Cardiac muscle cell (in vitro differentiated cells and primary cell): ENCODE data around the gene SLC24A5. TPM values are rescaled to one million over a fixed set of nuclear protein-coding genes. Genes with fewer than 3 reads are reported as not detected.

ENCODE experiments used
- DNase-seq, 2 donors: peaks; one replicate each; pipeline versions ENCODE4 v3.0.0 to v3.0.0-alpha.2; 2010 to 2017; ENCODE audit warnings: low read depth in 1 of 2, low spot score in 1 of 2
- H3K27ac ChIP-seq: fragments of 200-600 bp; sonication (generic); 2 replicates; pipeline ENCODE4 v1.5.1; 2016
- H3K27me3 ChIP-seq: fragments of 200-600 bp; sonication (generic); 2 replicates; pipeline ENCODE4 v1.6.0; 2016; ENCODE audit warnings: control low read depth
- H3K36me3 ChIP-seq: fragments of 200-600 bp; sonication (generic); 2 replicates; pipeline ENCODE4 v1.5.1; 2016; ENCODE audit warnings: control low read depth
- H3K4me1 ChIP-seq: fragments of 200-600 bp; sonication (generic); 2 replicates; pipeline ENCODE4 v1.8.1; 2017; ENCODE audit warnings: low read depth, mild to moderate bottlenecking, mixed run types
- H3K4me3 ChIP-seq: fragments of 200-600 bp; sonication (generic); 2 replicates; pipeline ENCODE4 v1.5.1; 2016; ENCODE audit warnings: mild to moderate bottlenecking
- H3K9me3 ChIP-seq: fragments of 200-600 bp; sonication (generic); 2 replicates; pipeline ENCODE4 v1.5.1; 2017; ENCODE audit warnings: low read depth, mild to moderate bottlenecking, control low read depth
- CTCF ChIP-seq: IDR thresholded peaks from 2 replicates; pipeline ENCODE4 v1.5.1; 2012; ENCODE audit warnings: low read depth, mild to moderate bottlenecking, low read length
- polyA plus RNA-seq: library from polyadenylated mRNA; unstranded; fragments of >200 nt; fragmentation: Nextera tagmentation; extraction: Ambion mirVana; gene quantifications from 2 replicates; pipeline ENCODE4 v1.2.1, GENCODE V29; 2016
- total RNA-seq: library from RNA; depleted of rRNA; stranded (reverse); fragments of >200 nt; gene quantifications from 2 replicates; pipeline ENCODE4 v1.2.3, GENCODE V29; 2016

The SLC24A5 gene
- total RNA-seq (not detected in 2 replicates), polyA plus RNA-seq (0.05 TPM in 1 of 2 replicates, not detected in the other)

- no peak within 1 kb of the TSS for H3K27ac ChIP-seq
- no peak within 1 kb of the TSS for H3K4me3 ChIP-seq
- H3K36me3 ChIP-seq = no peaks in the 10 kb centered on the region
- H3K9me3 ChIP-seq = no peaks in the 10 kb centered on the region
- no peaks in the 10 kb centered on the region for H3K4me1 ChIP-seq
- no peak for DNase-seq
- TF ChIP-seq CTCF = no peak
- no peaks in the 10 kb centered on the region for H3K27me3 ChIP-seq
Observed at GRCh38 chr15:48120745-48121144, at the start of gene SLC24A5. SLC24A5 (plus strand) TSS chr15:48120990; CDS start chr15:48121045, 55 bp downstream.

- TF ChIP-seq CTCF = no peak
- DNase-seq = no peak
- Histone ChIP-seq H3K9me3 (no peaks in the 10 kb centered on the region), H3K36me3 (no peaks in the 10 kb centered on the region), H3K4me3 (no peak overlapping the region), H3K27ac (no peak overlapping the region), H3K4me1 (no peaks in the 10 kb centered on the region), H3K27me3 (no peaks in the 10 kb centered on the region)
Observed at GRCh38 chr15:48072941-48073340, 47.8 kb upstream of the SLC24A5 start.

GRCh38 chr15:48073881-48074280, 46.9 kb upstream of the SLC24A5 start:
- DNase-seq = no peak
- no peak overlapping the region for H3K4me3 ChIP-seq

GRCh38 chr15:48076454-48076853, 44.3 kb upstream of the SLC24A5 start:
- H3K36me3 ChIP-seq = no peaks in the 10 kb centered on the region
- no peaks in the 10 kb centered on the region for H3K9me3 ChIP-seq
- DNase-seq = no peak
- no peak for TF ChIP-seq CTCF
- H3K27ac ChIP-seq = no peak overlapping the region
- no peak overlapping the region for H3K4me3 ChIP-seq
- no peaks in the 10 kb centered on the region for H3K27me3 ChIP-seq
- H3K4me1 ChIP-seq = no peaks in the 10 kb centered on the region

More at GRCh38 chr15:48073881-48074280, 46.9 kb upstream of the SLC24A5 start:
- Histone ChIP-seq H3K27ac (no peak overlapping the region), H3K36me3 (no peaks in the 10 kb centered on the region), H3K9me3 (no peaks in the 10 kb centered on the region), H3K4me1 (no peaks in the 10 kb centered on the region), H3K27me3 (no peaks in the 10 kb centered on the region)
- TF ChIP-seq CTCF = no peak

- DNase-seq = no peak
- no peak overlapping the region for H3K27ac ChIP-seq
Observed at GRCh38 chr15:48077616-48078184, 43.1 kb upstream of the SLC24A5 start.

More at GRCh38 chr15:48077616-48078184, 43.1 kb upstream of the SLC24A5 start:
- Histone ChIP-seq H3K4me1 (no peaks in the 10 kb centered on the region), H3K27me3 (no peaks in the 10 kb centered on the region), H3K36me3 (no peaks in the 10 kb centered on the region), H3K9me3 (no peaks in the 10 kb centered on the region), H3K4me3 (no peak overlapping the region)
- TF ChIP-seq CTCF = no peak
